Neural crest cell (in vitro differentiated cells): ENCODE measurements around the gene BPIFB3. TPM values are rescaled to one million over a fixed set of nuclear protein-coding genes. Genes with fewer than 3 reads are reported as not detected.
"Not testable (repeated sequence)": the region's sequence is repeated elsewhere in the genome, so short reads cannot be mapped to it uniquely, and the experiment has no call there.

ENCODE experiments used
- DNase-seq: peaks from one replicate; pipeline ENCODE4 v3.0.0; 2021; ENCODE audit warnings: low read depth, mixed read lengths, low spot score
- H3K27ac Mint-ChIP-seq: one replicate; pipeline ENCODE4 v1.8.0; 2021; ENCODE audit warnings: mild to moderate bottlenecking, mixed read lengths; ENCODE audit not compliant: unreplicated experiment
- H3K27me3 Mint-ChIP-seq: 2 replicates; pipeline ENCODE4 v1.8.0; 2021; ENCODE audit warnings: low read depth, mild to moderate bottlenecking, mixed read lengths
- H3K36me3 Mint-ChIP-seq: 2 replicates; pipeline ENCODE4 v1.8.0; 2021; ENCODE audit warnings: low read depth, mild to moderate bottlenecking, mixed read lengths
- H3K4me1 Mint-ChIP-seq: 2 replicates; pipeline ENCODE4 v1.8.0; 2021; ENCODE audit warnings: mixed read lengths
- H3K4me3 Mint-ChIP-seq: one replicate; pipeline ENCODE4 v1.8.0; 2021; ENCODE audit warnings: mild to moderate bottlenecking, mixed read lengths
- H3K9me3 Mint-ChIP-seq: 2 replicates; pipeline ENCODE4 v1.8.0; 2021; ENCODE audit warnings: mixed read lengths
- total RNA-seq: library from RNA; stranded (reverse); gene quantifications from 2 replicates; pipeline ENCODE4 v1.2.1, GENCODE V29; 2021
- TF ChIP-seq, protein P1 (sequence below): fragments of 200-600 bp; sonication (generic); conservative IDR thresholded peaks from 2 replicates; pipeline ENCODE4 v1.5.0; 2021; ENCODE audit warnings: antibody characterized with exemption, mild to moderate bottlenecking

BPIFB3 gene
- total RNA-seq, 1 donor from 2014 or later: not detected

DNA sequence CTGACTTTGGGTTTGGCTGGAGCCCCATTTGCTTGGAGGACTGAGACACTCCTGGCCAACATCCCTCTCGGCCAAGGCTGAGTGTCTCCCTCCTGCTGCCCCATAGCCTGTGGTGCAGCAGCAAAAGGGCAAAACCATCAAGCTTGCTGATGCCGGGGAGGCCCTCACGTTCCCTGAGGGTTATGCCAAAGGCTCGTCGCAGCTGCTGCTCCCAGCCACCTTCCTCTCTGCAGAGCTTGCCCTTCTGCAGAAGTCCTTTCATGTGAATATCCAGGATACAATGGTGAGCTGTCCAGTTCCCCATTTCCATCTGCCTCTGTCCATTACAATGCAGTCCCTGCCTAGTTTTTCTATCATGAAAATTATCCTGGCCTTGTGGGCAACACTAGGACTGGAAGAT is 16.2 kb upstream of the BPIFB3 start:
- Mint-ChIP-seq H3K4me3 (no peak overlapping the region), H3K9me3 (peaks cover 8% of the 10 kb centered on the region), H3K4me1 (no peaks in the 10 kb centered on the region), H3K27ac (no peak overlapping the region), H3K36me3 (no peaks in the 10 kb centered on the region), H3K27me3 (peaks cover 21% of the 10 kb centered on the region)
- DNase-seq: no peak
- TF ChIP-seq, protein P1, sequence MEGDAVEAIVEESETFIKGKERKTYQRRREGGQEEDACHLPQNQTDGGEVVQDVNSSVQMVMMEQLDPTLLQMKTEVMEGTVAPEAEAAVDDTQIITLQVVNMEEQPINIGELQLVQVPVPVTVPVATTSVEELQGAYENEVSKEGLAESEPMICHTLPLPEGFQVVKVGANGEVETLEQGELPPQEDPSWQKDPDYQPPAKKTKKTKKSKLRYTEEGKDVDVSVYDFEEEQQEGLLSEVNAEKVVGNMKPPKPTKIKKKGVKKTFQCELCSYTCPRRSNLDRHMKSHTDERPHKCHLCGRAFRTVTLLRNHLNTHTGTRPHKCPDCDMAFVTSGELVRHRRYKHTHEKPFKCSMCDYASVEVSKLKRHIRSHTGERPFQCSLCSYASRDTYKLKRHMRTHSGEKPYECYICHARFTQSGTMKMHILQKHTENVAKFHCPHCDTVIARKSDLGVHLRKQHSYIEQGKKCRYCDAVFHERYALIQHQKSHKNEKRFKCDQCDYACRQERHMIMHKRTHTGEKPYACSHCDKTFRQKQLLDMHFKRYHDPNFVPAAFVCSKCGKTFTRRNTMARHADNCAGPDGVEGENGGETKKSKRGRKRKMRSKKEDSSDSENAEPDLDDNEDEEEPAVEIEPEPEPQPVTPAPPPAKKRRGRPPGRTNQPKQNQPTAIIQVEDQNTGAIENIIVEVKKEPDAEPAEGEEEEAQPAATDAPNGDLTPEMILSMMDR: no peak

DNA sequence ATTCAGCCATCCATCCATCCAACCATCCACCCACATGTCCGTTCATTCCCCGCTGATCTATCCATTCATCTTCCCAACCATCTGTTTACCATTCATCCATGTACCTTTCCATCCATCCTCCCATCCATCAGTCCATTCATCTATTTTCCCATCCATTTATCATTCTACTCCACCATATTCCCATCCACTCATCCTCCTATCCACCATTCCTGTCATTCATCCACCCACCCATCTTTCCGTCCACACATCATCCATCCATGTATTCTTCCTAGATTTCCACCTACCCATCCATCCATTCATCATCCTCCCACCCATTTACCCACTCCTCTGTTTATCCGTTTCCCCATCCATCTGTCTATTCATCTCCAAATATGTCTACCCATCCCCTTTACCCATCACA is 15.5 kb upstream of the BPIFB3 start:
- no peak for DNase-seq
- H3K27me3 Mint-ChIP-seq: peaks cover 17% of the 10 kb centered on the region

DNA sequence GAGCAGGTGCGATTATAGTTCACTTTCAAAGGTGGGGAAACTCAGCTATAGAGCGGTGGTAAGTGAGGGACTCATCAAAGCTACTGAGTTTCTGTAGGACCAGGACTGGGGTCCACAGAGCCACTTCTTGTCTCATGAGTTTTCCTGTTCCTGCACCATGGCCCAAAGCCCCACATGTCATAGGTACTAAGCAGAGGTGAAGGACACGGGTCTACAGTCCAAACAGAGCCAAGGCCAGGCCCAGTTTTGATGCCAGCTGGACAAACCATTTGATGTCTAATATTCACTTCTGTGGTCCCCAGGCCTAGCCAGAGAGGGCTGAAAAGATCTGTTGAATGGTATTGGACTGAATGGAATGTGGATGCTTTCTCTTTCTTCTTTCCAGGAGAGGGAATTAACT is 11.3 kb upstream of the BPIFB3 start:
- no peak for DNase-seq
- H3K36me3 Mint-ChIP-seq: peaks cover 6% of the 10 kb centered on the region
- TF ChIP-seq, protein P1: no peak
- no peak overlapping the region for H3K27ac Mint-ChIP-seq
- H3K4me1 Mint-ChIP-seq: peaks cover 4% of the 10 kb centered on the region
- H3K4me3 Mint-ChIP-seq: no peak overlapping the region
- H3K9me3 Mint-ChIP-seq: peaks cover 25% of the 10 kb centered on the region
- H3K27me3 Mint-ChIP-seq: peaks cover 17% of the 10 kb centered on the region

More for the DNA sequence above, 15.5 kb upstream of the BPIFB3 start:
- Mint-ChIP-seq H3K27ac (peak overlapping the region; percentile 2), H3K4me1 (no peaks in the 10 kb centered on the region), H3K36me3 (no peaks in the 10 kb centered on the region), H3K9me3 (peaks cover 8% of the 10 kb centered on the region), H3K4me3 (no peak overlapping the region)
- TF ChIP-seq, protein P1: no peak

DNA sequence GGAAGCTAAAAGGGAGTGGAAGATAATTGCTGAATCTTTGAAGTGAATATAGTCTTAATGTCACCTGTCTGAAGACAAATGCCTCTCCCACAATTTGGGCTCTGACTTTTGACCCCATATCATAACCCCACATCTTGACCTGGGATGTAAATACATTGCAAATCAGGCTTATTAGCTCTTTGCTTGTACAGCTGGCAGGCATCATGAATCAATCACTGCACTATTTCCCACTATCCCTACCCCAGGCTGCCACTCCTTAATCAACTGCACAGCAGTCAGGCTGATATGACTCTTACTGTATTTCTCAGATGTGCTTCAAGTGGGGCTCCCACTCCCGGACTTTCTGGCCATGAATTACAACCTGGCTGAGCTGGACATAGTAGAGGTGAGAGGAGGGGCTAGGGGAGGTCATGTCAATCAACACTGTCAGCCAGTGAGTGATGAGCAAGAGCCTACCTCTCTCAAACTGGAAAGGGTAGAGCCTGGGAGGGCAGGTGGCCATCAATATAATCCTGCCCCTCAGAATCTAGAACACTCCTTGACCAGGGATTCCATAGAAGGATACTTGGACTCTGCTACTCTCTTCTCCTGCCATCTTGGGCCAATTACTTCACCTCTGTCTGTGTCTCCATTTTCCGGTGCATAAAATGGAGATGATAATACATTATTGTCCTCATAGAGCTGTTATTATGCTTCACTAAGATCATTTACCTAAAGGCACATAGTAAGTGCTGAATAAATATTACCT is 10.5 kb upstream of the BPIFB3 start:
- Mint-ChIP-seq H3K4me1 (peaks cover 4% of the 10 kb centered on the region), H3K36me3 (peaks cover 6% of the 10 kb centered on the region), H3K27me3 (peaks cover 11% of the 10 kb centered on the region), H3K27ac (no peak overlapping the region), H3K9me3 (peaks cover 21% of the 10 kb centered on the region), H3K4me3 (no peak overlapping the region)
- TF ChIP-seq, protein P1: no peak
- DNase-seq: no peak

DNA sequence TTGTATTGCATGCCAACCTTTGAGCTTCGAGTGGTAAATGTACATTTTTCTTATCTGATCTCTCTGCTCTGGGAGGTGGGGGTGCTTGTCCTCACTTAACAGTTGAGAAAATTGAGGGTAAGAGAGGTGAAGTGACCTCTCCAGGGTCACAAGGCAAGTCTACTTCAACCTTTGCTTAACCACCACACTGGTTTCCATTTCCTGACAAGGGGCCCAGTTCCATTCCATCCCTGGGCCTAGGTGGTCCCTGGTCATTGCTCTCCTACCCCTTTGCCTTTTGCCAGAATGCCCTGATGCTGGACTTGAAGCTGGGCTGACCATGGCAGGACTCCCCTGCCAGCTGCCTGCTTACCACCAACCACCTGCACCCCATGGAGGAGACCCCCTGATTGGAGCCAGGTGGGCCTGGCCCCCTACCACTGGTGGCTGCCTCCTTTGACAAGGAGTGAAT is 9.9 kb upstream of the BPIFB3 start:
- TF ChIP-seq, protein P1: no peak
- no peak overlapping the region for H3K27ac Mint-ChIP-seq
- H3K9me3 Mint-ChIP-seq: peaks cover 18% of the 10 kb centered on the region
- DNase-seq: no peak
- no peak overlapping the region for H3K4me3 Mint-ChIP-seq
- H3K4me1 Mint-ChIP-seq: peaks cover 4% of the 10 kb centered on the region
- peaks cover 6% of the 10 kb centered on the region for H3K36me3 Mint-ChIP-seq
- peaks cover 5% of the 10 kb centered on the region for H3K27me3 Mint-ChIP-seq

DNA sequence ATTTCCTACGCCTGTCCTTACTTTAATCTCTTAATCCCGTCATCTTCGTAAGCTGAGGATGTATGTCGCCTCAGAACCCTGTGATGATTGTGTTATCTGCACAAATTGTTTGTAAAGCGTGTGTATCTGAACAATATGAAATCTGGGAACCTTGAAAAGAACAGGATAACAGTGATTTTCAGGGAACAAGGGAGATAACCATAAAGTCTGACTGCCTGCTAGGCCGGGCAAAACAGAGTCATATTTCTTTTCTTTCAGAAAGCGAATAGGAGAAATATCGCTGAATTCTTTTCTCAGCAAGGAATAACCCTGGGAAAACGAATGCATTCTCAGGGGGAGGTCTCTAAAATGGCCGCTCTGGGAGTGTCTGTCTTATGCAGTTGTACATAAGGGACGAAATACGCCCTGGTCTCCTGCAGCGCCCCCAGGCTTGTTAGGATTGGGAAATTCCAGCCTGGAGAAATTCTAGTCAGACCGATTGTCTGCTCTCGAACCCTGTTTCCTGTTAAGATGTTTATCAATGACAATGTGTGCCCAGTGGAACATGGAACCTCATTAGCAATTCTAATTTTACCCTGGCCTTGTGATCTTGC is 8.5 kb upstream of the BPIFB3 start:
- H3K27ac Mint-ChIP-seq, H3K27me3 Mint-ChIP-seq, DNase-seq, H3K4me3 Mint-ChIP-seq, H3K4me1 Mint-ChIP-seq, H3K36me3 Mint-ChIP-seq: not testable (repeated sequence)
- peaks cover 18% of the 10 kb centered on the region for H3K9me3 Mint-ChIP-seq
